Measurements from ENCODE around the gene FAF1.
"Not testable (repeated sequence)": the region's sequence is repeated elsewhere in the genome, so short reads cannot be mapped to it uniquely, and the experiment has no call there.

The FAF1 gene

GRCh38 chr1:50901872-50902271, 58.2 kb downstream of the FAF1 start:
- no peak for DNase-seq

DNA sequence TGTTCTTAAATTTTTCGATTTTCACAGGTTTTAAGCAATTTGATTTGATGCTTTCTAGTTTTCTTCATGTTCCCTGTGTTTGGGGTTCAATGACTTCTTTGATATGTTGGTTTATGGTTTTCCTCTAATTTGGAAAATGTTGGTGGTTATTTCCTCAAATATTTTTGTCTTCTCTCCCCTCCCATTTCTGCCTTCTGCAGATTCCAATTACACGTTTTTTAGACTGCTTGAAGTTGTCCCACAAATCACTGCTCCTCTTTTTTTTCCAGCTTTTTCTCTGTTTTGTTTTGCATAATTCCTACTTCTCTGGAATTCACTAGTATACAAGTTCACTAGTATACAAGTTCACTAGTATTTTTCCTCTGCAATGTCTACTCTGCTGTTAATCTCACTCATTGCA, 61.3 kb downstream of the FAF1 start:
- no peak for DNase-seq

GRCh38 chr1:50894340-50894739, 65.7 kb downstream of the FAF1 start:
- DNase-seq: no peak

DNA sequence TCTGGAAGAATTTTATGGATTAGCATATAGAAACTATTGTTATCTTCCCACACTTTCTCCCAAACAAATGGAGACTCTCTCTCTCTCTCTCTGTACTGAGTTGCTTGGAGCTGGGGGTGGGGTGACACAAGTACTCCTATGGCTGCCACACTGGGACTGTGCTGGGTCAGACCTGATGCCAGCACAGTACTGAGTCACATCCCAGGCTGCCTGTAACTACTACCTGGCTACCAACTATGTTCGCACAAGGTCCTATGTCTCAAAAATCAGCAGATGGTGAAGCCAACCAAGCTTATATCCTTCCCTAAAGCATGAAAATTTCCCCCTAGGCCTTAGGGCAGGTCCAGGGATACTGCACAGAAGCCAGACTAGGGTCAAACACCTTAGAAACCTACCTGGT, 66.6 kb downstream of the FAF1 start:
- no peak for DNase-seq

- DNase-seq: not testable (repeated sequence)
These were observed 72.5 kb downstream of the FAF1 start for GRCh38 chr1:50887555-50887954.

DNA sequence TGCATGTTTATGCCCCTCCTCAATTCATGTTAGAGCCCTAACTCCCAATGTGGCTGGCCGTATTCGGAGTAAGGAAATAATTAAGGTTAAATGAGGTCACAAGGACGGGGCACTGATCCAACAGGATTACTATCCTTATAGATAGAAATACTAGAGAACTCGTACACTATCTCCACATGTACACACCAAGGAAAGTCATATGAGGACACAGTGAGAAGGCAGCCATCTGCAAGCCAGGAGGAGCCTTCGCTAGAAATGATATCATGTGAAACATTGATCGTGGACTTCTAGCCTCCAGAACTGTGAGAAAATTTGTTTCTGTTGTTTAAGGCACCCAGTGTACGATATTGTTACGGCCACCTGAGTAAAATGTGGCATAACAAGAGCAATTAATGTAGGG, 79.7 kb downstream of the FAF1 start:
- DNase-seq: no peak

- DNase-seq: no peak
These were observed 80.9 kb downstream of the FAF1 start for GRCh38 chr1:50879137-50879536.

- no peak for DNase-seq
These were observed 81.6 kb downstream of the FAF1 start for GRCh38 chr1:50878434-50878833.

- DNase-seq: no peak
These were observed 82.4 kb downstream of the FAF1 start for GRCh38 chr1:50877641-50878040.

DNA sequence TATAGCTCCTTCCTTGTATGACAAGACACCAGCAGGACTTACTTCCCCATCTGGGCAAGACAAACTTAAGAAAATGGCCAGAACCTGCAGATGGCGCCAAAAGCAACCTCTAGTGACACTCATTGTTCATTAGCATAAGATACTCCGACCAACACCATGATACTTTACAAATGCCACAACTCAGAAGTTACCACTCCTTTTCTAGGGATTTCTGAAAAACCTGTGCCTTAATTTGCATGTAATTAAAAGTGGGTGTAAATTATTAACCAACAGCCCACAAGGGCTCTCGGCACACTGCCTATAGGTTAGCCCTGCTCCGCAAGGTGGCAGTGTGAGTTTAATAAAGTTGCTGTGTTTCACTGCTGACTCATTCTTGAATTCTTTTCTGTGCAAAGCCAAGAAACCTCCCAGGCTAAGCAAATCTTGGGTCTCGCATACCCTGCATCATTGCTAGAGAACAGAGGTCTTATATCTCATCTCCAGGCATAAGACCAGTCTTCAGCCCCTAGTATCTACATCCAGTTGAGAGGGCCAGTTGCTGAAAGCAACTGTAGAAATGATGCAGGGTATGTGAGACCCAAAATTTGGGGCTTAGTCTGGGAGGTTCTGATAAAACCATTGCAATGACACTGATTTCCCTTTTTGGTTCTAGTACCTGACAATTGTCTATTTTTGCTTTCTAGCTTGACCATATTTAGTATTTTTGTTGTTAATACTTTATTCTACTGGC, 86.4 kb downstream of the FAF1 start:
- DNase-seq: no peak

GRCh38 chr1:50864845-50865244, 95.2 kb downstream of the FAF1 start:
- DNase-seq: not testable (repeated sequence)

DNA sequence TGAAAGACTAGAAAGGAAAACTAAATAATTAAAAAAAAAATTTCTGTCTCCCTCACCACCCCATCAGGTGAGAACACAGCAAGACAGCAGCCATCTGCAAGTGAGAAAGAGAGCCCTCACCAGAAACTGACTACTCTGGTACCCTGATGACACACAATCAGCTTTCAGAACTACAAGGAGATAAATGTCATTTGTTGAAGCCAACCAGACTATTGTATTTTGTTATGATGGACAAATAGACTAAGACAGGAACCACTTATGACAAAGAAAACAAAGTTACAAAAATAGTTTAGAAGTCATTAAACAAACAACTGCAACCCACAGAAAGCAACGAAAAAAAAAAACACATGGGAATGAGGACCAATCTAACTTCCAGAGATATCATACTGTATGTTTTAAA, 98.3 kb downstream of the FAF1 start:
- DNase-seq: no peak

DNA sequence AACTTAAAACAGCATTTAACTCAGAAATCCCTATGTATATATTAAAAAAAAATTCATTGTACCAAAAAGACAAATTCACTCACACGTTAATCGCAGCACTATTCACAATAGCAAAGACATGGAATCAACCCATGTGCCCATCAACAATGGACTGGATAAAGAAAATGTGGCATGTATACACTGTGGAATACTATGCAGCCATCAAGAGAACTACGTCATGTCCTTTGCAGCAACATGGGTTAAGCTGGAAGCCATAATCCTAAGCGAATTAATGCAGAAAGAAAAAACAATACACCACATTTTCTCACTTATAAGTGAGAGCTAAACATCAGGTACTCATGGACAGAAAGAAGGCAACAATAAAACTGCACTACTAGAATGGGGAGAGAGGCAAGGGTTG, 99.4 kb downstream of the FAF1 start:
- DNase-seq: no peak

GRCh38 chr1:50860256-50860655, 99.8 kb downstream of the FAF1 start:
- DNase-seq: no peak

- no peak for DNase-seq
These were observed 100.4 kb downstream of the FAF1 start for GRCh38 chr1:50859657-50860056.

DNA sequence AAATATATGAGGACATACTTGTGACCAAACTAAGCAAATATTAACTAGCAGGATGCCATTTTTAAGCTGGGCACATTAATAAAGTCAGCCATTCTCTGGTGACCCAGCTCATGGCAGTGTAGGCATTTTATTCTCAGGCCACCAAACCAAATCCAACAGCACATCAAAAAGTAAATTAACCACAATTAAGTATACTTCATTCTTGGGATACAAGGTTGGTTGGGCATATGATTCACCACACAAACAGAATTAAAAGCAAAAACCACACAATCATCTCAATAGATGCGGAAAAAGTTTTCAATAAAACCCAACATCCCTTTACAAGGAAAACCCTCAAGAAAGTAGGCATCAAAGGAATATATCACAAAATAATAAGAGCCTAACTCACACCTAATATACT, 101.3 kb downstream of the FAF1 start:
- no peak for DNase-seq

DNA sequence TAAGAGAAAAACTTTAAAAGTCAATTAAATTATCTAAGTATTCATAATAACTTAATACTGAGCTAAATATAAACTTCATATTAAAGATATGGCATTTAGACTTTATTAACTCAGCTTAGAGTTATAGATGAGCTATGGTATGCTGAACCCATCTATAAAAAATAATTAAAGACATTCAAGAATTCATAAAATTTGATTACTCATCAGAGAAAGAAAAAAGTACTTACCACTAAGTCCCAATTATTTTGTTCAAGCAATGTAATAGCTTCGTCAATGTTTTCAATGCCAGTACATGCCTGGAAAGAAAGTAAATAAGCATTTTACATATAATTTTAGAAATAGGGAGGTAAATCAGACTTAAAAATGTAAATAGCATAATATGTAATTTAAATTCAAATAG, 102.4 kb downstream of the FAF1 start:
- DNase-seq: no peak

GRCh38 chr1:50853325-50853724, 106.7 kb downstream of the FAF1 start:
- DNase-seq: no peak

- DNase-seq: no peak
These were observed 107.2 kb downstream of the FAF1 start for GRCh38 chr1:50852889-50853288.

GRCh38 chr1:50851466-50851865, 108.6 kb downstream of the FAF1 start:
- DNase-seq: no peak

DNA sequence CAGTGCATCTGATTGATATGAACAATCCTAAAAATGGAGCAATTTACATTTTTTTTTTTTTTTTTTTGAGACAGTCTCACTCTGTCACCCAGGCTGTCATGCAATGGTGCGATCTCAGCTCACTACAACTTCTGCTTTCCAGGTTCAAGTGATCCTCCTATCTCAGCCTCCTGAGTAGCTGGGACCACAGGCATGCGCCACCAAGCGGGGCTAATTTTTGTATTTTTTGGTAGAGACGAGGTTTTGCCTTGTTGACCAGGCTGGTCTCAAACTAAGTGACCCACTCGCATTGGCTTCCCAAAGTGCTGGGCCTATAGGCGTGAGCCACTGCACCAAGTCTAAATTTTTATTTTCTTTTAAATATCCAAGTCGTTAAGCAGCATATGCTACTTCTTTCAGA, 109.0 kb downstream of the FAF1 start:
- no peak for DNase-seq

GRCh38 chr1:50847303-50847702, 112.8 kb downstream of the FAF1 start:
- DNase-seq: no peak

DNA sequence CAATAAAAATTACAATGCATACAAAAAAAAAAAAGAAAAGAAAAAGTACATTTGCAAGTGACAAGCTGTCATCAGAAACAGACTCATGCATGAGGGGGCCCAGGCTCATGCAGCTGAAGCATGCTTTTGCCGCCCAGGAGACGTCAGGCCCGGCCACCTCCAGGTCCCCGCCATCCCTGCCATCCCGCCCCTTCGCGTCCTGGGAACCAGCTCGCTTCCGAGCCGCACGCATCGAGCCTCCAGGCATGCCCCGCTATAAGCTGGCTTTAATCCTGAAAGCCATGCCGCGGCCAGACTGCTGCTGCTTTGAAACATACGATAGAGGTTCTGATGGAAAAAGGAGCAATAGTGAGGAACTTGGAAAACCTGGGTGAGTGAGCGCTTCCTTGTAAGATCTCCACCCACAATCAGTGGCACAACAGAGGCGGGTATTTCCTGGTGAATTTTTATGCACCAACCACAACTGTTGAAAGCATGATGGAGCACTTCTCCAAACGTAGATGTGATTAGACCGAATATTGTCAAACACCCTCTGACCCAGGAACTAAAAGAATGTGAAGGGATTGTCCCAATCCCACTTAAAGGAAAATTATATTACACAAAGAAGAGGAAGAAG, 113.7 kb downstream of the FAF1 start:
- DNase-seq: no peak

DNA sequence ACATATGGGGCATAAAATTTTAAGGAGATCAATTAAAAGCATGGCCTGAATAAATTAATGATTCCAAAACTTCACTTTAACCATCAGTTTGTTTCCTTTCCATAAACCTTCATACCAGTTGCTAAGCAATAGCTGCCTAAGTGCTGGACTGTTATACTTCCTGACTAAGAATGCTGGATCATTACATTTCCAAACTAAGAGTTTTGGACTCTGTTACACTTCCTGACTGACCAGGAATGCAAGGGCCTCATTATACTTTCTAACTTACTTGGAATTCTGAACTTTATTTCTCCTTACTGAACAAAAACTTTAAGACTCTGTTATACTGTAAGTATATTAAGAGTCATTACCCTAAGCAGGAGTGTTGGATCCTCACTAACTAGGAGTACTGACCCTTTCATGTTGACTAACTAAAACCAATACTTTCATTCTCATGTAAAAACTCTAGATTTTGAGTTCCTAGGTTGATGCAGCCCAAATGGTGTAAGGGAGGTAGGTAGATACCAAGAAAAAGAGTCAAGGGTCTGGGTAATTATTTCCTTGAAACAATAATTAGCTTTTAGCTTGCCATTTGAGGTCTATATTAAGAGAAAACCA, 118.2 kb downstream of the FAF1 start:
- DNase-seq: no peak

GRCh38 chr1:50836117-50836516, 124.0 kb downstream of the FAF1 start:
- no peak for DNase-seq
